KOPT-K1 (cell line): ENCODE data around the gene TAPBP.
"Not testable (repeated sequence)": the region's sequence is repeated elsewhere in the genome, so short reads cannot be mapped to it uniquely, and the experiment has no call there.

Experiments used
- H3K27ac ChIP-seq: fragments of 200-600 bp; sonication (generic); 2 replicates; pipeline ENCODE4 v1.5.1; 2016; ENCODE audit warnings: antibody characterized with exemption, mild to moderate bottlenecking, low read depth, low read length; ENCODE audit not compliant: poor library complexity, severe bottlenecking
- H3K36me3 ChIP-seq: fragments of 200-600 bp; sonication (generic); 2 replicates; pipeline ENCODE4 v1.5.1; 2017; ENCODE audit warnings: antibody characterized with exemption, mild to moderate bottlenecking, low read length, moderate library complexity; ENCODE audit not compliant: insufficient read depth
- H3K9me3 ChIP-seq: fragments of 200-600 bp; sonication (generic); 2 replicates; pipeline ENCODE4 v1.5.1; 2017; ENCODE audit warnings: antibody characterized with exemption, low read length, mild to moderate bottlenecking; ENCODE audit not compliant: insufficient read depth, poor library complexity, severe bottlenecking

TAPBP gene

DNA sequence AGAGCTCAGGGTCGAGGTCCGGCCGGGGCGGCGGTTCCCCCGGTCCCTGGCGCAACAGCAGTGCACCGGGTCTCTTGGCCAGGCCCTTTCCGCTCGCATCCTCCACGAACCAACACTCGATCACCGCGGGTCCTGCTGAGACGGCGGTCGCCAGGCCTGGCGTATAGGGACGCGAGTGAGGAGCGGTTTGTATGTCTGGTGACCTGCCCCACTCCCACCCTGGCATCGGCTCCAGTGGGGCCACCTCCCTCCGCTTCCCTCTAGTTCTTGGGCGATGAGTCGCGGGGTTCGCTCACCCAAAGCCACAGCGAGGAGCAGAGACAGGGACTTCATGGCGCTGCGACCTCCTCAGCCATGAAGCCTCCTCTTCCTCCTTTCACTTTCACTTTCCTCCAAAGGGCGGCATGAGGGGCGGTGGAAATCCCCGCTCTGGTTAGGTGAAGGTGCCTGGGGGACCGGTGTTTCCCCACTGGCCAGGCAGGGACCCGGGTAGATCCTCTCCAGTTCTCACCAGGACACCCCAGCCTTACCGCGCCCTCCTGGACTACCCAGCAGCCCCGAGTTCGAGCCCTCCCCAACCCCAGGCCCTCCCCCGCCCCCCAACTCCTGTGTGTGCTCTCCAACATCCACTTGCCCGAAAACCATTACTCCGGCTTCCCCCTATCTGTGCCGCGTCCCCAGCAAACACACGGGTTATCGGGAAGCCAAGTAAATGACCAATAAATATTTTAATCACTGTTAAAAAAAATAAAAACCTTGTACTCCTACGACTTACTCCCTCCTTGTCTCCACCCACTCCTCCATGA is at the start of gene TAPBP:
TSS of gene TAPBP (minus strand) at position 370 of the 806 bp plus-strand sequence. CDS start at position 333, 37 bp downstream.
- no peaks in the 10 kb centered on the region for H3K9me3 ChIP-seq
- H3K36me3 ChIP-seq, result peaks cover 38% of the 10 kb centered on the region
- H3K27ac ChIP-seq, result peak within 1 kb of the TSS; percentile 99

GRCh38 chr6:33363486-33363885 is 49.6 kb upstream of the TAPBP start:
- not testable (repeated sequence) for H3K9me3 ChIP-seq, H3K36me3 ChIP-seq, H3K27ac ChIP-seq

DNA sequence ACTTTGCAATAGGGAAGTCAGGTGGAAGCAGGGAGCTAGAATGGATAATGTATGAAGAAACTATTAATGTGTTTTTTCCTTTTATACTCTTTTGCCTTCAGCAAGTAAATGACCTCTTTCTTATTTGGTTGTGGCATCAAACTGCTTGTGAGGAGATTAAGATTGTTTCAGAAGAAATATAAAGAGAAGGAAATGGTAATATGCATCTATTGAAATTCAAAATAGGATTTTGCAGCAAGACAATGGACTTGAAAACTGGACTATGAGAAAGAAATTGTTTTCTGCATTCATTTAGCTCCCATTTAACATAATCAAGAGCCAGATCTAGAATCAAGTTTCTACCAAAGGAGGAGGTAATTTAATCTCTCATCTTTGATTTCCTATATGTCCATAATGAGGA is 45.5 kb upstream of the TAPBP start:
- Histone ChIP-seq H3K36me3 (no peaks in the 10 kb centered on the region), H3K27ac (no peak overlapping the region), H3K9me3 (no peaks in the 10 kb centered on the region)

GRCh38 chr6:33357160-33357871 is 43.4 kb upstream of the TAPBP start:
- H3K27ac ChIP-seq, H3K36me3 ChIP-seq: not testable (repeated sequence)

GRCh38 chr6:33356295-33356694 is 42.4 kb upstream of the TAPBP start:
- no peak overlapping the region for H3K27ac ChIP-seq
- no peaks in the 10 kb centered on the region for H3K36me3 ChIP-seq

More at GRCh38 chr6:33357160-33357871, 43.4 kb upstream of the TAPBP start:
- H3K9me3 ChIP-seq, result not testable (repeated sequence)

GRCh38 chr6:33355860-33356259 is 42.0 kb upstream of the TAPBP start:
- not testable (repeated sequence) for H3K9me3 ChIP-seq, H3K27ac ChIP-seq, H3K36me3 ChIP-seq

More at GRCh38 chr6:33356295-33356694, 42.4 kb upstream of the TAPBP start:
- H3K9me3 ChIP-seq, result no peaks in the 10 kb centered on the region

DNA sequence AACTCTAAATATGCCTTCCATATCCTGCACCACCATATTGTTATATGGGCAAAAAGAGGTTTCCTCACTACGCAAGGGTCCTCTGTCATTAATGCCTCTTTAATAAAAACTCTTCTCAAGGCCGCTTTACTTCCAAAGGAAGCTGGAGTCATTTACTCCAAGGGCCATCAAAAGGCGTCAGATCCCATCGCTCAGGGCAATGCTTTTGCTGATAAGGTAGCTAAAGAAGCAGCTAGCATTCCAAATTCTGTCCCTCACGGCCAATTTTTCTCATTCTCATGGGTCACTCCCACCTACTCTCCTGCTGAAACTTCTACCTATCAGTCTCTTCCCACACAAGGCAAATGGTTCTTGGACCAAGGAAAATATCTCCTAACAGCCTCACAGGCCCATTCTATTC is 33.9 kb upstream of the TAPBP start:
- Histone ChIP-seq H3K36me3 (no peaks in the 10 kb centered on the region), H3K9me3 (no peaks in the 10 kb centered on the region), H3K27ac (no peak overlapping the region)

- not testable (repeated sequence) for H3K36me3 ChIP-seq, H3K27ac ChIP-seq, H3K9me3 ChIP-seq
These were observed 33.1 kb upstream of the TAPBP start for GRCh38 chr6:33346972-33347371.

DNA sequence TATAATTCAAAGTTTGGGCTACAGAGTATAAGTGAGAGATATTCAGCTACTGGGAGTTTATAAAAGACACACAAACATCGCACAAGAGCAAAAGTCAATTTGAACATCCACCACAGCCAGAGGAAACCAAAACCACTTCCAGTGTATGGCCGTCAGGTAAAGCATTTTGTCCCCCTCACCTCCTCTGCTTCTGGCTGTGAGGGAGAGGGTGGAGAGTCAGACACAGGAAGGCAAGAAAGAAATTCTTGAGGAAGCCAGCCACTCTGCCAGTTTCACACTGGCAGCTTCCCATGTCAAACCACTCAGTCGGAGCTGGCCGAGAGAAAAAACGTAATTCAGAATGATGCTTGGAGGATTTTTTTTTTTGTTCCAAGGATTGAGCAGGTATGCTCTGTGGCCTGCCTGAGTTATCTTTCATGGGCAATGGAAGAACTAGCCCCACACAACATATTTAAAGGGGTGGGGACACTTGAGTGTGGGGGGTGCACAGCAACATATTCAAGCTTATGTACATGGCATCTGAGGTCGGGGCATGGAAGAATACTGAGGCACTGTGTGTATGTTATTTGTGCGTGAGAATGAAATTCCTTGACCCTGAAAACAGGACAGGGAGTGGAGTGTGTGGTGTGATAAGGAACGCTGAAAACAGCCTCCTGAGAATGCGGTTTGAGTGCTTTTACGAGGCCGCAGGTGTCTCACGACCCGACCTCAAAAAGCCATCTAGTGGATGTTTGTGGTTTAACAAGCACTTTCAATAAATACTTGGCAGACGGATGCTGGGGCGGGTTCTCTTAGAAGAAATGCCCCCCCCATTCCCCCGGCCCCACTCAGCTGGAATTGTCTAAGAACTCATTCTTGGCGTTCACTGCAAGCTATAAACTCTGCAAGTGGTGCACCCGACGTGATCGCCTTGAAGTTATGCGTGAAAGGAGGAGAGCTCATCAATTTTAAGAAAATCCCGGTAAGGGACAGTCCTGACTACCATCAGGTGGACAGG is 31.1 kb upstream of the TAPBP start:
- no peaks in the 10 kb centered on the region for H3K36me3 ChIP-seq
- H3K9me3 ChIP-seq, result no peaks in the 10 kb centered on the region
- peak overlapping the region; percentile 82 for H3K27ac ChIP-seq

GRCh38 chr6:33343953-33344611 is 30.2 kb upstream of the TAPBP start:
- H3K9me3 ChIP-seq, result no peaks in the 10 kb centered on the region
- H3K36me3 ChIP-seq, result no peaks in the 10 kb centered on the region
- H3K27ac ChIP-seq, result peak overlapping the region; percentile 82

DNA sequence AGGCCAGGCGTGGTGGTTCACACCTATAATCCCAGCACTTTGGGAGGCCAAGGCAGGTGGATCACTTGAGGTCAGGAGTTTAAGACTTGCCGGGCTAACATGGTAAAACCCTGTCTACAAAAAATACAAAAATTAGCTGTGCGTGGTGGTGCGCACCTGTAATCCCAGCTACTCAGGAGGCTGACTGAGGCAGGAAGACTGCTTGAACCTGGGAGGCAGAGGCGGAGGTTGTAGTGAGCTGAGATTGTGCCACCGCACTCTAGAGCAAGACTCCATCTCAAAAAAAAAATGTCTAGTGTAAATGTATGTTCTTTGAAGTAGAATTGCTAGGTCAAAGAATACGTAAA is 29.7 kb upstream of the TAPBP start:
- peak overlapping the region; percentile 82 for H3K27ac ChIP-seq
- H3K9me3 ChIP-seq, H3K36me3 ChIP-seq: not testable (repeated sequence)

DNA sequence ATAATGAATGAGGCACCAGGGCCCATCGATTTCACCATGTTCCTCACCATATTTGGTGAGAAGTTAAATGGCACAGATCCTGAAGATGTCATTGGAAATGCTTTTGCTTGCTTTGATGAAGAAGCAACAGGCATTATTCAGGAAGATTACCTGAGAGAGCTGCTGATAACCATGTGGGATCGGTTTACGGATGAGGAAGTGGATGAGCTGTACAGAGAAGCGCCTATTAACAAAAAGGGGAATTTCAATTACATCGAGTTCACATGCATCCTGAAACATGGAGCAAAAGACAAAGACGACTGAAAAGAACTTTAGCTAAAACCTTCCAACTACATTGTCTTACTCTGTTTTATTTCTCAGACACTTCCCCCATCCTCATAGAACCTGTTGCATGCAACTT is 25.3 kb upstream of the TAPBP start:
- Histone ChIP-seq H3K27ac (no peak overlapping the region), H3K9me3 (no peaks in the 10 kb centered on the region)

DNA sequence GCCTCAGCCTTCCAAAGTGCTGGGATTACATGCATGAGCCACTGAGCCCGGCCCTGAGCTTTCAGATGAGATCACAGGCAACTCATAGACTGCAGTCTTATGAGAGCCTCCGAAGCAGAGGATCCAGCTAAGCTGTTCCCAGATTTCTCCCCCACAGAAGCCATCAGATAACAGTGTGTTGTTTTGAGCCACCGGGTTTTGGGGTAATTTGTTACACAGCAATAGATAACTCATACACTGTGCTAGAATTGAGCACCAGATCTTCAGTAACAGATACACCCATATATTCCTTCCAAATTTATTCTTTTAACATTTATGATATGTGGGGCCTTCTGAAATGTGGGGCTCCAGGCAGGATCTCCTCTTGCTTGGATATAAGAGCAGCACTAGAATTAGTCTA is 22.6 kb upstream of the TAPBP start:
- H3K27ac ChIP-seq, result no peak overlapping the region
- H3K36me3 ChIP-seq, result no peaks in the 10 kb centered on the region
- H3K9me3 ChIP-seq, result no peaks in the 10 kb centered on the region

More for the DNA sequence above, 25.3 kb upstream of the TAPBP start:
- no peaks in the 10 kb centered on the region for H3K36me3 ChIP-seq

- Histone ChIP-seq H3K9me3 (no peaks in the 10 kb centered on the region), H3K27ac (no peak overlapping the region), H3K36me3 (no peaks in the 10 kb centered on the region)
These were observed 22.0 kb upstream of the TAPBP start for GRCh38 chr6:33335916-33336315.
